GM18870 (cell line): Measurements from ENCODE around the gene CAMK1.
A peak's percentile ranks its signal among the peaks of the same experiment; 100 is the strongest.
"Not testable (repeated sequence)": the region's sequence is repeated elsewhere in the genome, so short reads cannot be mapped to it uniquely, and the experiment has no call there.

ENCODE experiments used
- ATAC-seq: cut with Tn5 transposase; IDR thresholded peaks from one replicate; pipeline ENCODE4 v1.9.1; 2021; ENCODE audit warnings: moderate library complexity; ENCODE audit not compliant: unreplicated experiment

Gene CAMK1

DNA sequence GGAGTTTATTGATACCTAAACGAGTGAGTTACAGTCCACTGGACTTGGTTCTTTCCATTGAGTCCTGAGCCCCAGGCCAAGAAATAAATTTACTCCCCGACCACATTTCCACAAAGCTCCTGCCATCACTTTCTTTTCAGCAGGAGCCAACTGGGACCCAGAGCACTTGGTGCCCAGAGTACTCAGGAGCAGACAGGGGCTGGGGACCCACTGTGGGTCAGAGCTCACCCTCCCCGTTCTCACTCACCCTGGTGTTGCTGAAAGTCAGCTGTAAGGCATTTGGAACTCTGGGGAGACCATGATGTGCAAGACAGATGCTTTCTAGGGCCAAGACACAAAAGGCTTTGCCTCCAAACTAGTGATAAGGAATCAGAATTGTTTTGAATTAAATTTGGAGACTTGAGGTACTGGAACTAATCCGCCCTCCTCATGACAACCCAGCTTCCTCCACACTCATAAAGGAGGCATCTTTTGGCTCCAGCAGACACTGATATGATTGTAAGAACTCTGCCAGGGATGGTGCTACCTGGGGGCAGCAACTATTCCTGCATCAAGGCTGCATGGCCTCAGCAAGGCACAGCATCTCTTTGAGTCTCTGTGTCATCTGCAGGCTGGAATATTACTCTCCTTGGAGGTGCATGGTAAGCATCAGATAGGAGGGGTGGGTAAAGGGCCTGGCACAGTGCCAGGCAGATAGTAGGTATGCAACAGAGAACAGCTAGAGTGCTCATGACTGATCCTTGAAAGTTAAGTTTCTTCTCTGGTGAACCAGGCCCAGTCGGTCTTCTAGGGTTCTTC is 7.3 kb upstream of the CAMK1 start:
- no peak for ATAC-seq

DNA sequence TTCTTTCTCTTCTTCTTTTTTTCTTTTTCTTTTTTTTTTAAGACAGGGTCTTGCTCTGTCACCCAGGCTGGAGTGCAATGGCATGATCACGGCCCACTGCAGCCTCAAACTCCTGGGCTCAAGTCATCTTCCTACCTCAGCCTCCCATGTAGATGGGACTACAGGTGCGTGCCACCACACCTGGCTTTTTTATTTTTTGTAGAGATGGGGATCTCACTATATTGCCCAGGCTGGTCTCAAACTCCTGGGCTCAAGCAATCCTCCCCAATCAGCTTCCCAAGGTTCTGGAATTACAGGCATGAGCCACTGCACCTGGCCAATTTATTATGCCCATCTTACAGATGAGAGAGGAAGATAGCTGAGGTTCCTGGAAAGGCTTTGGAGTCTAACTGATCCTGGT is 1.3 kb upstream of the CAMK1 start:
- not testable (repeated sequence) for ATAC-seq

DNA sequence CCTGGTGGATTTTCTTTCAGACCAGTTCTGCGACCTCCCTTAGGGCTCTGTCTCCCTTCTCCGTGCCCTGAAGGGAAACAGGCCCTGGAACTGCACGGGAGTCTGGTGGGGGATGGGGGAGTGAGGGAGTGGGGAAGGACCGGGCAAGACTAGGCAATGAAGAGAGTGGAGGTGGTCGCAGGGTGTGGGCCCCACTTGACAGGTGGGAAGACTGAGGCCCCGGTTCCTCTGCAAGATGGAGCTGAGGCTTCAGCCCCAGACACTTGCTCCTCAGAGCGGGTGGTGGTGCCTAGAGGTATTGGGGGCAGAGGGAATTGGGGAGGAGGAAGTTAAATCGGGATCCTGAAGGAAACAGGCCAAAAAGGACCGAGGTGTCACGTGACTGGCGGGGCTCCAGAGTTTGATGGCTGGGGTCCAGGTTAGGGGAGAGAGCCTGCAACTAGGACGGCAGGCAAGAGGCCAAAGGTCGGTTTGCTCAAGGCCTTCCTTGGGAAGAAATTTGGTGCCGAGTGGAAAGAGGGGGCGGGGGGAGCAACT is 597 bp upstream of the CAMK1 start:
- no peak for ATAC-seq

DNA sequence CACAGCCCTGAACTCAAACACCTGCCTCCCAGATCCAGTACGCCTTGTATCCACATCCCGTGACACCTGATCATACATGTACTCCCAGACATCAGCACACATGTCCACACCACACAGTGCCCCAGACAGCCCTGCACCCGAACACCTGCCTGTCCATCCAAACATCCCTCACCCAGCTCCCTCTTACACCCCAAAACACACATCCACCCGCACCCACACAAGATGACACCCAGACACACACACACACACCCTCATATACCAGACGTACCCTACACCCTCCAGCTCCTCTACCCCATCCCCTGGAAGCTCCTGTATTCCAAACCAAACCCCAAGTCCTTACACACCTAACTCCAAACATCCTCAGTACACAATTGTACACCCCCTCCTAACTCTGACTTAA is 735 bp downstream of the CAMK1 start:
- ATAC-seq = no peak

DNA sequence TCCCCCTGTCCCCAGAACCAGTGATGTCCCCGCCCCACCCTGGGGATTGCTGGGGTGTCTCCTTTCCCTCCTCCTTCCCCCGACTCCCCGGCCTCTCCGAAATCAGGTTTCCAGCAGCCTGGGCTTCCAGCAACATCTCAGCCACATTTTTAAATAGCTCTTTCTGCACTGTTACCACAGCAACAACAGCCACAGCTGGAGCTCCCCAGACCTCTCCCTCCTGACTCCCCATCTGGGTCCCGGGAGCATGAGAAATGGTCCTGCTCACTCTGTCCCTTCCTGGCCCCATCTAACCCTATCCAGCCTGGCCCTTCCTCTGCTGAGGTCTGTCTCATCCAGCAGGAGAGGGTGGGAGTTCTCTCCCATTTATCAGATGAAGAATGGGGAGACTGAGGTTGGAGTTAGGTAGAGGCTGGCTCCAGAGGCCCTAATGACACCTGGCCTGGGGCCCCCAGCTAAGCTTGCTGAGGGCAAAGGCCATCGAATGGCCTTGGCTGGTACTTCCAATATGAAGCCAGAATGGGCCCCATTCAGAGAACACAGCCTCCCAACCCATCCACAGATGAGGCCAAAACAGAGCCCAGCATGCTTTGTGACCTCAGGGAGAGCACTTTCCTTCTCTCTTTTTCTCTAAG is 1.5 kb downstream of the CAMK1 start:
- no peak for ATAC-seq

DNA sequence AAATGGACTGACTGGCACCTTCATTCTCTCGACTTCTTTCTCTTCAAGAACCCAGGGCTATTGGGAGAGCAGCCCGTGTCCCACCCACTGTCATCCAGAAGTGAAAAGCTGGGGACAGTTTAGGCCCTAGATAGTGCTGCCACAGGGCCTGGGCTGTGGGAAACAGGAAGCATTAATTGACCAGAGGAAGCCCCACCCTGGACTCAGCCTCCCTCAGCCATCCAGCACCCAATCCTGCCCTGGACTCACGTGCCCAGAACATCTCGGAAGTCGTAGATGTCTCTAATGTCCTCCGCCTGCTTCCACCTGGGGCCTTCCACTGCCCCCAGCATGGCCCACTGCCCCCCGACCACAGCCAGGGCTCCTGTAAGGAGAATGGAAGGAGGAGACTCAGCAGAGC is 2.3 kb downstream of the CAMK1 start:
- ATAC-seq = no peak

DNA sequence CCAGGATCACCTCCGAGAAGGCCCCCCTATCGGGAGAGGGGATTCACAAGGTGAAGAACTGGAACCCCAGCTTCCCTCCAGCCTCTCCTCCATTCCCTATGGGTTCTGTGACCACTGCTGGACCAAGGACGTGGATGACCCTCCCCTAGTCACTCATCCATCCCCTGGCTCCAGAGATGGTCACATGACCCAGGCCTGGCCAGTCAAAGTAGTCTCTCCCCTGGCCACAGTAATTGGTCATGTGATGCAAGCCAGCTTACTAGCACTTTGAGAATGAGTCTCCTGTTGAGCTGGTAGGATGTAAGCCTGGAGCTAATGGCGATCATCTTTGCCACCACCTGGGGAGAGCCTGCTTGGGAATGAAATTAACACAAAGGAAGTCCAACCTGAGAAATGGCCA is 3.9 kb downstream of the CAMK1 start:
- no peak for ATAC-seq

DNA sequence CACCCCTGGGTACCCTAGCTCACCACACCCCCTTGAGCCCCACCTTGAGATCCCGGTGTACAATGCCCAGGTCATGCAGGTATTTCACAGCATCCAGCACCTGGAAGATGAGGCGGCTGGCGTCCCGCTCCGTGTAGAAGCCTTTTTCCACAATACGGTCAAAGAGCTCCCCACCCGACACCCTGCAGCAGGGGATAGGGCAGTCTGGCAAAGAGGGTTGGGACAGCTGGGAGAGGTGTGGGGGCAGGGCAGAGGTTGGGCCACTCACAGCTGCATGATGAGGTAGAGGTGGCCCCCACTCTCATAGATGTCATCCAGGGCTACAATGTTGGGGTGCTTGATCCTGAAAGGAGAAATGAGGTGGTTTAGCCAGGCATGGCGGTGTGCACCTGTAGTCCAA is 6.9 kb downstream of the CAMK1 start:
- ATAC-seq = no peak

DNA sequence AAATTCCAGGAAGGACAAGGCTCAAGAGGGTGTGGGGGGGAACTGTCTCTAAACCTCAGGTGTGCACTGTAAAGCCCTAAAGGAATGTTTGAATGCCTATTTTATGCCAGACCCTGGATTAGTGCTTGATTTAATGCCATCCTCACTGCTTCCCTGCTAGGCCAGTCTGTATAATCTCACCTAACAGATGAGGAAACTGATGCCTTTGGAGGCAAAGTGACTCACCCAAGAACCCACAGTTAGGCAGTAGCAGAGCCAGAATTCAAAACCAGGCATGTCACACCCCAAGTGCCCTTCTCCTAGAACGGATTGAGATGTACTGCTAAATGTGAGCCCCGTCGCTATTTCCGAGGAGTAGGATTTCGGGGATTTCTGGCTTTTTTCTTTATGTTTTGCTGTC is 7.8 kb downstream of the CAMK1 start:
- no peak for ATAC-seq

DNA sequence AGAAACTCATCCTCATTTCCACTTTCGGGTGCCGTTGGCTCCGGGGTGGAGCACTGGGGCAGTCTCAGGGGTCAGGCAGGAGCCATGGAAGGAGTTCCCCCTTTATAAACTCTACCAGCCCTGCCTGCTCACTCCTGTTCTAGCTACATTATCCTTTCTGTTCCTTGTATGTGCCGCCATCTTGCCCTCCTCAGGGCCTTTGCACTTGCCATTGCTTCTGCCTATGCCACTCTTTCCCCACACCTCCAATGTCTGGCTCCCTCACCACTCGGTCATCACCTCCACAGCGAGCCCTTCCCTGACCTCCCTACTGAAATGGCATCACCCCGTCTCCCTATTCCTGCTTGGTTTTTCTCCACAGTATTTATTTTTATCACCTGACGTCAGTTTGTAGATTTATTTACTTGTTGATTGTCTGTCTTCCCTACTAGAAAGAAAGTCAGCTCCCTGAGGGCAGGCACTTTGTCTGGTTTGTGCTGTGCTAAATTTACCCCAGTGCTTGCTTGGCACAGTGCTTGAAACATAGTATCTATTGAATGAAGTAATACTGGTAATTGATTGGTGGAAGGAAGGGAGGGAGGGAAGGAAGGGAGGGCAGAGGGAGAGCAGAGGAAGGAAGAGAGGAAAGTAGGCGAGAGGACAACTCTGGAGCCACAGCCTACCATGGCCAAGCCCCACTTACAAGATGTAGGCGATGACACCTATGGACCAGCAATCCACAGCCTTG is 8.8 kb downstream of the CAMK1 start:
- ATAC-seq = no peak

DNA sequence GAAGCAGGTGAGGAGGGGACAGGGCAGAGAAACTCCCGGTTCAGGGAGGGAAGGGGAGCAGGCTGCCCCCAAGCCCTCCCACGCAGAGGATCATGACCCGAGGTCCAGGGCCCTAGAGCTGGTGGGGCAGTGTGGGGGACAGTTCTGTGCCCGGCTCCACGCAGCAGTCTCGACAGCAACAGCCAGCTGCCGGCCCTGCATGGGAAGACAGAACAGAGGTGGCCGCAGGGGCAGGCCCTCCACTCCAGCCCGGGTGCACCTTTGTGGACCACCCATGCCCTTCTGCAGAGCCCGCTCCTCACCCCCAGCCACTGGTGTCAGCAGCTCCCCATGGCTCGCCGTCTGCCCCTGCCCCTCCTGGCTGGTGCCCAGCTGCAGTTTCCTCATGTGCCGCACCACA is 12.3 kb downstream of the CAMK1 start:
- no peak for ATAC-seq

DNA sequence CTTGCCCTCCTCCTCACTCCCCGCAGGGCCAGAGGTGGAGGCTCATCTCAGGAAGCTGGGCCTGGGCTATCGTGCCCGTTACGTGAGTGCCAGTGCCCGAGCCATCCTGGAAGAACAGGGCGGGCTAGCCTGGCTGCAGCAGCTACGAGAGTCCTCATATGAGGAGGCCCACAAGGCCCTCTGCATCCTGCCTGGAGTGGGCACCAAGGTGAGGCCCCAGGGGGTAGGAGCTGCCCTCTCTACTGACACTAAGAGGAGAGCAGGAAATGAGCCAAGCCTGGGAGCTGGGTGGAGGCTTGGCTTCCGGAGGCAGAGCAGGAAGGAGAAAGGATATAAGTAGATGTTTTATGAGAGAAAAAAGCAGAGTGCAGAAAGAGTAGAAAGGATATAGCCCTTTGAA is 15.1 kb downstream of the CAMK1 start:
- no peak for ATAC-seq

DNA sequence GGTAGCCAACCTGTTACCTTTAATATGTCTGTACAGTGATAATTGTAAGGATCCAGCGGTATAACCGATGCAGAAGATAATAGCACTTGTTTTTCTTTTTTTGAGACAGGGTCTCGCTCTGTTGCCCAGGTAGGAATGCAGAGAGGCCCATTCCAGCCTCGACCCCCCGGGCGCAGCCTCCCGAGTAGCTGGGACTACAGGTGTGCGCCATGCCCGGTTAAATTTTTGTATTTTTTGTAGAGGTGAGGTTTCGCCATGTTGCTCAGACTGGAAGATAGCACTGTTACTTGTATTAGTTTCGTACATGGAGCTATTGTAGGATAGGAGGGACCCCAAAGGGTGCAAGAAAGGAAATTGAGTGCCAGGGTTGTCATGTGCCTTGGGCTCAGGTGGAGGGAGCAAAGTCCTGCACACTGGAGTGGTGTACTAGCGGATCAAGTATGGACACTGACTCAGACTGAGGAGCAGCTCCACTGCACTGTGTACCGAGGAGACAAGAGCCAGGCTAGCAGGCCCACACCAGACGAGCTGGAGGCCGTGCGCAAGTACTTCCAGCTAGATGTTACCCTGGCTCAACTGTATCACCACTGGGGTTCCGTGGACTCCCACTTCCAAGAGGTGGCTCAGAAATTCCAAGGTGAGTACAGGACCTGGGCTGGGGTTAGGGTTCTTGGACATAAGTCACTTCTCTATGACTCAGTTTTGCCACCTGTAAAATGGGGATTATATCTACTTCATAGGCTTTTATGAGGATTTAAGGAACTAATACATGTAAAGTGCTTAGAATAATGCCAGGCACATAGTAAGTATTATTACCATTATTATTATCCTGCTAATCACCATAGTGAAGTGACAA is 19.0 kb downstream of the CAMK1 start:
- no peak for ATAC-seq

DNA sequence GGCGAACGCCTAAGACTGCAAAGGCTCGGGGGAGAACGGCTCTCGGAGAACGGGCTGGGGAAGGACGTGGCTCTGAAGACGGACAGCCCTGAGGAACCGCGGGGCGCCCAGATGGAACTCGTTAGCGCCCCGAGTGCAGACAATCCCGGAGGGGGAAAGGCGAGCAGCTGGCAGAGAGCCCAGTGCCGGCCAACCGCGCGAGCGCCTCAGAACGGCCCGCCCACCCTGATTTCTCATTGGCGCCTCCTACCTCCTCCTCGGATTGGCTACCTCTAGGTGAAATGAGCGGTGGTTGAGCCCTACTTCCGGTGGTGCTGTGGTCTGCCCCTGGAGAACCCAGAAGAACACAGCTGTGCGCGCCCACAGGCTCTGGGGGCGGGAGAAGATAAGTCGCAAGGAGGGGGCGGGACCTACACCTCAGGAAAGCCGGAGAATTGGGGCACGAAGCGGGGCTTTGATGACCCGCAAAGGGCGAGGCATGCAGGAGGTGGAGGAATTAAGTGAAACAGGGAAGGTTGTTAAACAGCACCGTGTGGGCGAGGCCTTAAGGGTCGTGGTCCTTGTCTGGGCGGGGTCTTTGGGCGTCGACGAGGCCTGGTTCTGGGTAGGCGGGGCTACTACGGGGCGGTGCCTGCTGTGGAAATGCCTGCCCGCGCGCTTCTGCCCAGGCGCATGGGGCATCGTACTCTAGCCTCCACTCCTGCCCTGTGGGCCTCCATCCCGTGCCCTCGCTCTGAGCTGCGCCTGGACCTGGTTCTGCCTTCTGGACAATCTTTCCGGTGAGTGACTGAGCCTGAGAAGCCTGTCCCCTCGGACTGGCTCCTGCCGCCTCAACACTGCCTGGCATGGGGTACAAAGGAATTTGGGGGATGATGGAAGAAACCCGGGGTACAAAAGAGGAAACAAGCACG is 19.8 kb downstream of the CAMK1 start, which contains the start of gene OGG1:
Gene OGG1, plus strand, starts transcription at position 308 of the 911 bp plus-strand sequence. Its CDS starts 335 bp downstream, at position 643.
- ATAC-seq = peak; percentile 85

DNA sequence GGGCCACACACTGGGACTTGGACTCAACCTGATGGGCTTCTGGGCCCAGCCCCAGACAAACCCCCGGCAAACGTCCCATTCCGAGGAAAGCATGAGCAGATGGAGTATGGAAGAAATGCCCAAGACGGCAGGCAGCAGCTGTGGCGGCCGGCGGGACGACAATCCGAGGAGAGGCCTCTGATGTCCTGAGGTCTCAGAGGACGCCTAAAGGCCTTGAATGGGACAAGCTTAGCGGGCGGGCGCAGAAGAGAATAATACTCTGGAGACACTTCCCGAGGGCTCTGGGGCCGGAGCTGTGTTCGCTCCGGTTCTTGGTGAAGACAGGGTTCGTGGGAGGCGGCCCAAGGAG is 20.5 kb downstream of the CAMK1 start:
- no peak for ATAC-seq

DNA sequence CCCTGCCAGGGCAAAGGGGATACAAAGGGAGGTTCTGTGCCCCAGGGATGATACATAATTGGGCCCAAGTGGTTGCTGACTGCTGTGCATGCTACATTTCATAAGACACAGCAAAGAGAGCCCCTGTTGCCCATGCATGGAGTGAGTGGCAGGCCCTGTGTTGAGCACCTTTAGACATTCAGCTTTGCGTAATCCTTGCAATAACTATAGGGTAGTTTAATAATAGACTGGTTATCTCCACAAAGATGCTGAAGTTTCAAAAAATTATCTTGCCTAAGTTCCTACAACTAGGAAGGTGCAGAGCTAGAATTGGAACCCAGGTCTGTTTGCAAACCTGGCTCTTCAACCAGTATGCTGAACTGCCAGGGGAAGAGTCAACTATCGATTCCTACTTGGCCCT is 21.7 kb downstream of the CAMK1 start:
- ATAC-seq = no peak

DNA sequence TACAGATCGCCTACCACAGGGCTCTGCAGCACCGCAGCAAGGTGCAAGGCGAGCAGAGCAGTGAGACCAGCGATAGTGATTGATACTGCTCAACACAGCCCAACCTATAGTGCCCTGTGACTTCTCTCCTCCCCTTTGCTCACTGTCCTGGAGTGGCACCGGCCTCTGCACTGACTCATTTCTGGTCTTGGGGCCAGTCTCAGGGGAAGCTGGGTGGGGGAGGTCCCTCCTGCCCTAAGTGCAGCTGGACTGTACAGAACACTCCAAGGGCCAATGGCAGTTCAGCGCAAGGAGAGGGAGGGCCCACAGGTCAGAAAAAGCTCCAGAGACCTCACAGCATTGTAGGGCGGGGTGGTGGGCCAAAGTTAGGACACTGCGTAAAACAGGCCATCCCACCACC is 22.5 kb downstream of the CAMK1 start:
- ATAC-seq = no peak

DNA sequence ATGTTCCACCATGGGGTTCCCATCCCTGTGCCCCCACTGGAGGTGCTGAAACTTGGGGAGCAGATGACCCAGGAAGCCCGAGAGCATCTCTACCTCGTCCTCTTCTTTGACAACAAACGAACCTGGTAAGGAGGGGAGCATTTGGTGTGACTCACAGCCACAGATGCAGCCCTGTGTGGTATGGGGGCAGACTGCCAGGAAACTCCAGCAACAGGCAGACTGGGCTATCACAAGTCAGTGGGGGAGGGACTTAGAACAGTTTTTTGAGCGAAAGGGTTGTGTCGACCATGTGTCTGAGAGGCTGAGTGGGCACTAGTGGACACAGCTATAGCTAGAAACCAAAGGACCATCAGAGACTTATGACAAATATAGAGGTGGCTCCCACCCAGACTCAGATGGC is 23.4 kb downstream of the CAMK1 start:
- no peak for ATAC-seq

DNA sequence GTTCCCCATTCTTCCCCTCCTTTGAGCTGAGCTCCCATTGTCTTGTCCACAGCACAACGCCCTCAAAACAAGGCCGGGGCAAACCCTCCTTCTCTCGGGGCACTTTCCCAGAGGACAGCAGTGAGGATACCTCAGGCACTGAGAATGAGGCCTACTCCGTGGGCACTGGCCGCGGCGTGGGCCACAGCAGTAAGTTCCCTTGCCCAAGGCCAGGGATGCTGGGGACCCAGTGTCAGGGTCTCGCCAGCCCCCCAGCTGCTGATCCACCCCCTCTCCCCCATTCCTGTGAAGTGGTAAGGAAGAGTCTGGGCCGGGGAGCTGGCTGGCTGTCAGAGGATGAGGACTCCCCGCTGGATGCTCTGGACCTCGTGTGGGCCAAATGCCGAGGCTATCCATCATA is 24.2 kb downstream of the CAMK1 start:
- no peak for ATAC-seq

DNA sequence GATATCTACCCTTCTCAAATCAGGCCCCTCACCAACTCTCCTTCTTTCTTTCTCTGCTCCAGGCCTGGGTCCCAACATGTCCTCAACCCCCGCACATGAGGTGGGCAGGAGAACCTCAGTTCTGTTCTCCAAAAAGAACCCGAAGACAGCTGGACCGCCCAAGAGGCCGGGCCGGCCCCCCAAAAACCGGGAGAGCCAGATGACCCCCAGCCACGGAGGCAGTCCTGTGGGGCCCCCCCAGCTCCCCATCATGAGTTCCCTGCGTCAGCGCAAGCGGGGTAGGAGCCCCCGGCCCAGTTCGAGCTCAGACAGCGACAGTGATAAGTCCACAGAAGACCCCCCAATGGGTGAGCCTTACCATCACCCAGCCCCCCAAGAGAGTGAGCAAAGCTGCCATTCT is 25.6 kb downstream of the CAMK1 start:
- ATAC-seq = no peak
